HG03066 (cell line): ENCODE data around the gene BFSP1.
A peak's percentile ranks its signal among the peaks of the same experiment; 100 is the strongest.

ENCODE experiments used
- ATAC-seq: cut with Tn5 transposase; IDR thresholded peaks from one replicate; pipeline ENCODE4 v1.9.1; 2021; ENCODE audit warnings: low read depth; ENCODE audit not compliant: unreplicated experiment

BFSP1 gene

GRCh38 chr20:17524560-17524959, 6.6 kb downstream of the BFSP1 start:
- ATAC-seq = no peak

DNA sequence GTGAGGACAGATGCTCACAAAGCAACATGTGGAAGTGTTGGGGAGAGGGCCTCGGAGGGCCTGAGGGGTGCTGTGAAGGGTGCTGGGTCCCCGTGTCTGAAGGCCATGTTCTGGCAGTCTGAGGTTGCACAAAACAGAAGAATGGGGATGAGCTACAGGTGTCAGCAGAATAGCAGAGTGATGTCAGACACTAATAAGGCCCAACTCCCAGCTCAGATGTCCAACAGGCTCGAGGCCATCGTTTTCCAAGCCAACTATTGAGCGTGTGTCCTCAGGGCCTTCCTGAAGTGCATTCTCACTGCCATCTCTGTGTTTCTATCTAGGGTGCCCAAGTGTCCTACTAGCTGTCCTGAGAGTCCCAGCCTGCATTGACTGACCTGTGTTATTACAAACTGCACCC, 7.9 kb downstream of the BFSP1 start:
- no peak for ATAC-seq

DNA sequence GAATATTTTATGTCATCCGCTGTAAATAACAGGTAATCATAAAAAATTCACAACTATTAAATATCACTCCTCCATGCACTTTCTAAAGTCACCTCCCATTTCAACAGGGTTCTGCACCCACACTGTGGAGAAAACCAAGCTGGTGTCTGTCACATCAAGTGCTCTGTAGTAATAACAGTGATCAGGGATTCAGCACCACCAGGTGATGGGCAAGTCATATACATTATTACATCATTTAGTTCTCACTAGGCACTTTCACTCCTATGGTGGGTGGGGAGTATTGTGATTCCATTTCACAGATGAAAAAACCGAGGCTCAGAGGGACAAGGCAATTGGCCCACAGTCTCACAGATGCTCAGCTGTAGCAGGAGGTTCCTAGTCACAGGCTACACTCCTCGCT, 8.7 kb downstream of the BFSP1 start:
- no peak for ATAC-seq

DNA sequence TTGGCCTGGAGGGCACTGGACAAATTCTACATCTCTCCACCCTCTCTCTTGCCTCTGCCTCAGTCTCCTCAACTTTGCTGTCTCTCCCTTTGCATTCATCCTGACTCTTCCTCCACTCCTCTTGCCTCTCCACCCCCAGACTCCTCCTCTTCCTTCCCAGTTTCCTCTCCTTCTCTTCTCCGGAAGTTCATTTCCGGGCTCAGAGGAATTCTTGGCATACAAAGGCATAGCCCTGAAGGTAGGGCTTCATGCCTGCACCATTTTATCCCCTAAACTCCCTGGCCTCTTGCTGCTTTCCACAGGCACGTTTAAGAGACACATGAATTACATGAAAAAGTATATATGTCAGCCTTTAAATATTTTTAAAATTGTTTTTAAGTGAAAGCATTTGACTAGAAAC, 10.6 kb downstream of the BFSP1 start:
- ATAC-seq = no peak

GRCh38 chr20:17519606-17520285, 11.4 kb downstream of the BFSP1 start:
- ATAC-seq = no peak

DNA sequence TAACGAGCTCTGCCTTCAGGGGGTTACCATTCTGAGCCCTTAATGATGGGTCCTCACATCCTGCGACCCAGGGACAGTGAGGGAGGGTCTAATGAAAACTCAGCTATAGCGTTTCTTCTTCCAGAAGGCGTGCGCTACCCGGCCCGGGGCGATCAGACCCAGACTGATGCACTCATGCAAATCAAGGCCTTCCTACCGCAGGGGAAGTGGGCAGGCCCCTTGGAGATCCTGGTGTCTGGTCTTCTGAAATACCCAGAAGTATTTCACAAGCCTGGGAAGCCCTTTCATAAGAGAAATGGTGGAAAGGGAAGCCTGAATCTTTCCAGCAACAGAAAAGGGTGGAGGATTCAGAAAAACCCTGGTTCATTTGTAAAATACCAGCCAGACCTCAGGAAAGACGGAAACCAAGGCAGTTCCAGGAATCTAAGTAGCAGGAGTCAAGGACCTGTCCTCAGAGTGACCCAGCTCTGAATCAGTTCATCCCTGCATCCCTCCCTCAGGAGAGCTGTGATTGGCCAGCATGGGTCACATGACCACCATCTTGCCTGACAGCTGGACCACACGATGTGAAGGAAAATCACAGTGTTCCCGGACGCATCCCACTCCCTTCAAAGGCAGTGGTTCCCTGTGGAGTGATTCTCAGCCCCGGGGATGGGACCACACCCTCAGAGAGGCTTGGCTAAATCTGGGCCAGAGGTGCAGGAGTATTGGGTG, 12.7 kb downstream of the BFSP1 start:
- ATAC-seq = no peak

DNA sequence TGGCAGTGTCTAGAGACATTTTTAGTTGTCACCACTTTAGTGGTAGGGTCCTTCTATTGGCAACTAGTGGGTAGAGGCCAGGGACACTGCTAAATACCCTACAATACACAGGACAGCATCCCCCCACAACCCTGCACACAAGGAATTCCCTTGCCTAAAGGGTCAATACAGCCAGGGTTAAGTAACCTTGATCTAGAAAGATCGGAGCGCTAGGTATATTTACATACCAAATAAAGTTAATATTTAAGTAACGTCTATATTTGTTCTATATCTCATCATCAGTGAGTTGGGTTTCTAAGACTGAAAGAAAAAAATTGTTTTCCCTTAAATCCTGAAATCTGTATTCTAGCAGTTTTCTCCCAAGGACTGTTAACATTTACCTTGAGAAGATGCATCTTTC, 16.1 kb downstream of the BFSP1 start:
- ATAC-seq = no peak

DNA sequence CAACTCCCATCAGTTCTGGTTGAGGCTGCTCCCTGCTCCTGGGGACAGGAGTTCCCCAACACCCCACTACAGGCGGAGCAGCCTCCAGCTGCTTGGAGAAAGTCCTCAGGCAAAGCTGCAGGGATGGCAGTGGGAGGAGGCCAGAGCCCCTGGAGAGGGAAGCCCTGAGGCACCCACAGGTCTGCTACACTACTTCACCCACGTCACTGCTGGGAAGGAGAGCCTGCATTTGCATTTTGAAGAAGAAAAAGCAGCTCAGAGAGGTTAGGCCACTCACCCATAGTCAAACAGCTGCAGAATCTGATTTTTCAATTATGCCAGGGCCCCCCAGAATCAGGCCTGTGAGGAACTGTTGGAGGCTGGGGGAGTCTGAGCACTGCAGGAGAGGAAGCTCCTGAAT, 17.2 kb downstream of the BFSP1 start:
- ATAC-seq = no peak

DNA sequence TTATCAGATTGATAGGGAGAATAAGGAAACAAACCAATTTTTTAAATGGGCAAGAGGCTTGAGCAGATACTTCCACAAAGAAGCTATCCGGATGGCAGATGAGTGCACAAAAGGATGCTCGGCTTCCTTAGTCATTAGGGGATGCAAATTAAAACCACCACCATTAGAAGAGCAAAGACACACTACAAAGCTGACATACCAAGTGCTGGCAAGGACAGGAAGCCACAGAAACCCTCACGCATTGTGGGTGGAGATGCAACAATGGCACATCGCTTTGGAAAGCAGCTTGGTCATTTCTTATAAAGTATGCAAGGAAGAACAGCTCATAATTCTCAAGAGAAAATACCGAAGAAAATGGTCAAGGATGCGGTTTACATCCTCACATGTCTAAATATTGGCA, 19.8 kb downstream of the BFSP1 start:
- ATAC-seq = no peak

GRCh38 chr20:17510548-17510947, 20.6 kb downstream of the BFSP1 start:
- no peak for ATAC-seq

DNA sequence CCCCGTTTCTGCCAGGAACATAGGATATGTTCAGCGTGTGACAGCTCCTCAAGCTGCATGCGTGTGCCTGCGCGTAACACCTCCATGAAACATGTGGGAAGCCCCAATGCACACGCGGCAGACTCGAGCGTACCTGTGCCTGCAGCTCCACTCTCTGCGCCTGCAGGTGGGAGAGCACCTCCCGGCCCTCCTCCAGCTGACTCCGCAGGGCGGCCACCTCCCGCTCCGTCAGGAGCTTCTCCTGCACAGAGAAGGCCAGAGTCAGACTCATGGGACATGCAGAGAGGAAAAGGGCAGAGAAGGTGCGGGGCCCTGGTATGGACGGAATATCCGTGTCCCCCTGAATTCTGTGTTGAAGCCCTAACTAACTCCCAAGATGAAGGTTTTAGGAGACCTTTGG, 22.4 kb downstream of the BFSP1 start:
- no peak for ATAC-seq

DNA sequence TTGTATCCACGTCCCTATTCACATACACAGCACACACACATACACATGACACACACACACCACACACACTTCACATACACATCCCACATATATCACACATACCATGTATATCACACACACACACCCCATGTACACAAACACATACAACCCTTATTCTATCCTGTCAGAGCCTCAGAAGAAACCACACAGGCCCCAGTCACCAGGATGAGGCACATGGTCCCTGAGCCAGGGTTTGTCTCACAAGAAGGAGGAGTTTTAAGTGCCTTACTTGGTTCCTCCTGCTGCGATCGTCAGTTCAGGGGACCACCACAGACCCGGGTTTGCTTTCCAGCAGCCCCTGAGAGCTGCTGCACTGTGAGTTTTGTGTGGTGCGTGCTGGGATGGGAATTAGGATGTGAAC, 23.6 kb downstream of the BFSP1 start:
- ATAC-seq = no peak

- no peak for ATAC-seq
Observed at GRCh38 chr20:17507032-17507431, 24.1 kb downstream of the BFSP1 start.

DNA sequence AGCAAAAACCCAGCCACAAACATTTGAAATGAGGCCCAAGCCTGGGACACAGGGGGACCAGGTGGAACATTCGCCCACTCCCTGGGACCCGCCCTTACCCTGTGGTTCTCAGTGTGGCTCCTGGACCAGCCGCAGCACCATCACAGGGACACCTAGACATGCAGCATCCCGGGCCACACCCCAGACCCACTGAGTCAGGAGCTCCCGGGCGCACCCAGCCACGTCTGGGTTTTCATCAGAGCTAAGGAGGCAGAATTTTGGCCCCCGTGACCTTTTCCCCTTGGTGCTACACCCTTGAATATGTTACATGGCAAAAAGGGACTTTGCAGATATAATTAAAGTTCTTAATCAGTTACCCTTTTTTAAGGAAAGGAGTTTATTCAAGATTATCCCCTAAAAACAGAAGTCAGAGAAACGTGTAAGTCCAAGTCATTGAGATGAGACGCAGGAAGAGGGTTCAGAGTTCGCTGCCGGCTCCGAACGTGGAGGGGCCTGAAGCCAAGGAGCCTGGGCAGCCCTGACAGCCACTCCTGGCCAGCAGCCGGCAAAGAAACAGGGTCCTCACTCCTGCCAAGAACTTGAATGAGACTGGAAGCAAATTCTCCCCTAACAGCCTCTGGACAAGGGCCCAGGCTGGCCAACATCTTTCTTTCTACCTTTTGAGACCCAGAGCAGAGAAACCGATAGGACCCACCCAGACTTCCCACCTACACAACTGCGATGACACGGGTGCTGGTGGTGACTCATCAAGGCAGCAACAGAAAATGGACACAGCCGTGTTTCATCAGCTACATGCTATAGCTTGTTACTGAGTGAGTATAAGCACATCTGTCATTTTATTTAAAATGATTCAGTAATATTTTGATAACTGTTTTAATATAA, 25.3 kb downstream of the BFSP1 start:
- ATAC-seq = peak; percentile 17

DNA sequence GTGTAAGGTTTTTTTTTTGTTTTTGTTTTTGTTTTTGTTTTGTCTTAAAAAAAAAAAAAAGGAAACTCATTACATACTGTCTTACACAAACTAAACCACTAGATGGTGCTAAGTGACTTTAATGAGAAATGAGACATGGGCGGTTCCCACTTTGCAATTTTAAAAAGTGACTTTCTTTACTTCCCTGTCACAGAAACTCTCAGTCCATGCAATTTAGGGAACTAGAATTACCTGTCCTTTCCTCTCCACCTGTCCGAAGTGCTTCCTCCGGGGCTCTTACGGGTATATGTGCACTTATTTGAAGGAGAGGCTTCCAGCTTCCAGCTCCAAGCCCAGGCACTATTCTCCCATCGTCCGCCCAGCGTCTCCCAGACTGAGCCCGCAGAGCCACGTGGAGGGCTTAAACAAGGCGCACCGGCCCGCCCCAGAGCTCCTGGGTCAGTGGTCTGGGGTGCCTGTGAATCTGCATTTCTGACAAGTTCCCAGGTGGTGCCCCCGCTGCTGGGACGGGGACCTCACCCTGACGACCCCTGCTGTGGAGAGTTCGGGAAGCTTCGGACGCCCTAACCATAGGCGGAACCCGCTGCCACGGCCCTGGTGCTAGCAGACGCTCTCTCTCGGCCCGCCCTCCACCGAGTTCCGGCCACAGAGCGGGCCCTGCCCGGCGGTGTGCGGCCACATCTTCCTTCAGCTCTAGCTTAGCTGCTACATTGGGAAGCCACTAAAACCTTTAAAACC, 26.1 kb downstream of the BFSP1 start:
- ATAC-seq = peak; percentile 59

- no peak for ATAC-seq
Observed at GRCh38 chr20:17504066-17504897, 26.9 kb downstream of the BFSP1 start.

GRCh38 chr20:17503301-17504065, 27.7 kb downstream of the BFSP1 start:
- ATAC-seq = no peak

- ATAC-seq = no peak
Observed at GRCh38 chr20:17502105-17502504, 29.1 kb downstream of the BFSP1 start.

GRCh38 chr20:17501701-17502100, 29.5 kb downstream of the BFSP1 start:
- ATAC-seq = no peak
